PFSK-1 (cell line): ENCODE data around the gene MAX.

Source experiments
- FOXP2 ChIP-seq: optimal IDR thresholded peaks from 2 replicates; pipeline ENCODE3; 2011; ENCODE audit warnings: borderline replicate concordance, control low read depth, inconsistent platforms; ENCODE audit not compliant: insufficient read depth; ENCODE audit errors: extremely low read length, extremely low read depth
- POLR2AphosphoS5 ChIP-seq: IDR thresholded peaks from 2 replicates; pipeline ENCODE4 v1.6.1; 2012; ENCODE audit warnings: low read depth, mild to moderate bottlenecking, control low read depth, low read length, moderate library complexity
- SIN3A ChIP-seq: IDR thresholded peaks from 2 replicates; pipeline ENCODE4 v1.6.1; 2012; ENCODE audit warnings: mild to moderate bottlenecking, low read length, moderate library complexity, borderline replicate concordance; ENCODE audit not compliant: insufficient read depth
- TAF1 ChIP-seq: IDR thresholded peaks from 2 replicates; pipeline ENCODE4 v1.6.1; 2012; ENCODE audit warnings: low read length, control low read depth, borderline replicate concordance; ENCODE audit not compliant: insufficient read depth
- TF ChIP-seq, protein P1 (sequence below), 2 experiments: IDR thresholded peaks; 2 replicates each; pipeline versions ENCODE4 v1.6.1 to v1.8.0; 2011 to 2012; ENCODE audit warnings: low read depth in 2 of 2, low read length in 2 of 2, control low read depth in 1 of 2, inconsistent platforms in 1 of 2, mild to moderate bottlenecking in 1 of 2, moderate library complexity in 1 of 2; ENCODE audit not compliant: insufficient read depth in 1 of 2

MAX gene

DNA sequence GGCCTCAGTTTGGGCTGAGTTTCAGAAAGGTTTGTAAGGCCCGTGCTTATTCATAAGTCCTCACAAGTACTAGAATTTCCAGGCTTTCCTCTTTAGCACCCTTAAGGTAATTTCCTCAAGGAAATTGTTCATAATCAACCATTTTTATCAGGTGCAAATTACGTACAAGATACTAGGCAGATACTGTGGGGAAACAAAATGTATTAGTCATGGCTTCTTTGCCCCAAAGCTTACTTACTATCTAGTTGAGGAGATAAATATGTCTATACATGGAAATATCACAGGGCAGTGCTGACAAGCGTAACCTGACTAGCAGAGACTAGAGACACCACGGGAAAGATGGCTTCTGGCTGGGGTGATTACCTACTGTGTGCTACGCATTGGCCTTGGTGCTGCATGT, 22.5 kb downstream of the MAX start:
- TF ChIP-seq SIN3A (no peak), POLR2AphosphoS5 (no peak), TAF1 (no peak), FOXP2 (no peak)
- TF ChIP-seq, protein P1, sequence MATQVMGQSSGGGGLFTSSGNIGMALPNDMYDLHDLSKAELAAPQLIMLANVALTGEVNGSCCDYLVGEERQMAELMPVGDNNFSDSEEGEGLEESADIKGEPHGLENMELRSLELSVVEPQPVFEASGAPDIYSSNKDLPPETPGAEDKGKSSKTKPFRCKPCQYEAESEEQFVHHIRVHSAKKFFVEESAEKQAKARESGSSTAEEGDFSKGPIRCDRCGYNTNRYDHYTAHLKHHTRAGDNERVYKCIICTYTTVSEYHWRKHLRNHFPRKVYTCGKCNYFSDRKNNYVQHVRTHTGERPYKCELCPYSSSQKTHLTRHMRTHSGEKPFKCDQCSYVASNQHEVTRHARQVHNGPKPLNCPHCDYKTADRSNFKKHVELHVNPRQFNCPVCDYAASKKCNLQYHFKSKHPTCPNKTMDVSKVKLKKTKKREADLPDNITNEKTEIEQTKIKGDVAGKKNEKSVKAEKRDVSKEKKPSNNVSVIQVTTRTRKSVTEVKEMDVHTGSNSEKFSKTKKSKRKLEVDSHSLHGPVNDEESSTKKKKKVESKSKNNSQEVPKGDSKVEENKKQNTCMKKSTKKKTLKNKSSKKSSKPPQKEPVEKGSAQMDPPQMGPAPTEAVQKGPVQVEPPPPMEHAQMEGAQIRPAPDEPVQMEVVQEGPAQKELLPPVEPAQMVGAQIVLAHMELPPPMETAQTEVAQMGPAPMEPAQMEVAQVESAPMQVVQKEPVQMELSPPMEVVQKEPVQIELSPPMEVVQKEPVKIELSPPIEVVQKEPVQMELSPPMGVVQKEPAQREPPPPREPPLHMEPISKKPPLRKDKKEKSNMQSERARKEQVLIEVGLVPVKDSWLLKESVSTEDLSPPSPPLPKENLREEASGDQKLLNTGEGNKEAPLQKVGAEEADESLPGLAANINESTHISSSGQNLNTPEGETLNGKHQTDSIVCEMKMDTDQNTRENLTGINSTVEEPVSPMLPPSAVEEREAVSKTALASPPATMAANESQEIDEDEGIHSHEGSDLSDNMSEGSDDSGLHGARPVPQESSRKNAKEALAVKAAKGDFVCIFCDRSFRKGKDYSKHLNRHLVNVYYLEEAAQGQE (IDR thresholded peaks at IDR 0.05; ENCODE audit: insufficient read depth in 1 of 2, low read depth in 2 of 2, low read length in 2 of 2): no peak

DNA sequence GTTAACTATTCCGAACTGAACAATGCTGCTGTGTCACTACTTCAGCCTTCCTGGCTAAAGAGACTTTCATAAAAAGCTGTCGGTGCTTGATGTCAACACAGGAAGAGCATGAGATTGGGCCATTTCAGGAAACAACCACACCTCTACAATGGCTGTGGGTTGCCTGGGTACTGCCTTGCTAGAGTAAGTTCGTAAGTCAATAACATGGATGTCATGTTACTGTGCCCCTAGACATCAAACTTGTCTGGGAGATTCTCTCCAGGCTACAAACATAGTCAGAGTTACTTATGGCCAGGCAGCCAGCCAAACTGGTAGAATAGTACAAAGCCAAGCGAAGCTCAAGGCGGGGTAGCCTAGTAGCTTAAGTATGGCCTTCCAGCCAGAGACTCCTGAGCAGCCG, 23.1 kb downstream of the MAX start:
- TF ChIP-seq FOXP2: no peak
- no peak for TF ChIP-seq TAF1
- TF ChIP-seq POLR2AphosphoS5: no peak
- TF ChIP-seq, protein P1 (IDR thresholded peaks at IDR 0.05; ENCODE audit: insufficient read depth in 1 of 2, low read depth in 2 of 2, low read length in 2 of 2): no peak
- TF ChIP-seq SIN3A: no peak

DNA sequence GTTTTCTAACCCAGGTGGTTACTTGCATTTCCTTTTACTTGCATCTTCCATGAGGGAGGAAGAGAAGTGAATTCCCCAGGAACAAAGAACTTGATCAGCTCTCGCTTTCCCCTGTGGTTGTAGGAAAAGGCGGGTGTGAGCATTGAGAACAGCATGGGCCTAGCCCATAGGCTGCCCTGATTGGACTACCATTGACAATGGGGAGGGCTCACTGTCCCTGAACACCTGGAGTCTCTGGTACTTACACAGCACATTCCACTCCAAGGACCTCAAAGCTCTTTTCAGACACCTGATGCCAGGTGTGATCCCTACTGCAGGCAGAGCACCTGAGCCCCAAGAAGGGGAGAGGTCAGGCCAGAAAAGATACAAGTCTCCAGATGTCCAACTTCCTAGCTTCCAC, 25.0 kb downstream of the MAX start:
- TF ChIP-seq SIN3A: no peak
- TF ChIP-seq POLR2AphosphoS5: no peak
- TF ChIP-seq, protein P1 (IDR thresholded peaks at IDR 0.05; ENCODE audit: insufficient read depth in 1 of 2, low read depth in 2 of 2, low read length in 2 of 2): no peak
- no peak for TF ChIP-seq FOXP2
- TF ChIP-seq TAF1: no peak

DNA sequence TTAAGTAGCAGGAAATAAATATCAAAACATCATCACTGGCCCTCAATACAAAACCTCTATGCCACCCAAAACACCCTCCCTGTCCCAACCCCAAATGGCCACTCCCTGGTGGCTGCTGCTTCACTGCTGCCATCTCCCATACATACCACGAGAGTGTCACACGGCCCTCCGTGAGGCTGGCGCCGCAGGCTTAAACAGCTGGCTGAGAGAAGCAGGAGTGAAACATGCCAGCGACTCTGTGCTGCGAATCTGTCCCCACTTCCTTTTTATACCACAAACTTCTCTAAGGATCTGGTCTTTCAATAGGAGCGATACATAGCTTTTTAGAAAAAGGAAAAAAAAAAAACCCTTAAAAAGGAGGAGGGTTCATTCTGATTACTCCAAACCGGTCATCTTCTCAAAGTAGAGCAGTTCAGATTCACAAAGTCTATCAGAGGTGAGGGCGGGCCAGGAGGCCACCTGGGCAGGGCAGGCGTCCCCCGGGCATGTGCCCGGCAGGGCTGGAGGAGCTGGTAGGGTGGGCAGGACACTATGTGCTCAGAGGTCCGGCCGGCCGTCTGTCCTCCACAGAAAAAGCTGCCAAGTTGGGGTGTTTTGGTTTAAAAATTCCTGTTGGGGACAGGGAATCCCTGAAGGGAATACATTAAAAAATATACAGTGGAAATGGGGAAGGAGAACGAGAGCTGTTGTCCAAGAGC, 26.5 kb downstream of the MAX start:
- TF ChIP-seq FOXP2: no peak
- TF ChIP-seq, protein P1 (IDR thresholded peaks at IDR 0.05; ENCODE audit: insufficient read depth in 1 of 2, low read depth in 2 of 2, low read length in 2 of 2): no peak
- TF ChIP-seq TAF1: no peak
- TF ChIP-seq POLR2AphosphoS5: no peak
- no peak for TF ChIP-seq SIN3A
